Upper lobe of left lung (tissue), 4 donors: ENCODE data around the gene ZNF408.

Source experiments
- EP300 ChIP-seq, 4 donors: sonication (generic); formaldehyde crosslinking; IDR thresholded peaks; one replicate each; pipeline ENCODE4 v1.5.1; 2017; ENCODE audit warnings: antibody characterized with exemption in 4 of 4, control low read depth in 2 of 4
- POLR2A ChIP-seq, 4 donors: fragments of 450-650 bp; IDR thresholded peaks; one replicate each; pipeline ENCODE4 v1.5.1; 2016 to 2017; ENCODE audit warnings: antibody characterized with exemption in 4 of 4, mild to moderate bottlenecking in 2 of 4
- POLR2AphosphoS5 ChIP-seq, 2 donors: sonication (generic); formaldehyde crosslinking; IDR thresholded peaks; one replicate each; pipeline ENCODE4 v1.5.1; 2017; ENCODE audit warnings: antibody characterized with exemption in 2 of 2
- TF ChIP-seq, protein P1 (sequence below), 6 experiments: fragments of 450-650 bp in 4 of 6; fragments of 200-600 bp in 2 of 6; sonication (generic) in 2 of 6; IDR thresholded peaks; one replicate each; pipeline ENCODE4 v1.5.1; 2016 to 2019; ENCODE audit warnings: antibody characterized with exemption in 6 of 6

DNA sequence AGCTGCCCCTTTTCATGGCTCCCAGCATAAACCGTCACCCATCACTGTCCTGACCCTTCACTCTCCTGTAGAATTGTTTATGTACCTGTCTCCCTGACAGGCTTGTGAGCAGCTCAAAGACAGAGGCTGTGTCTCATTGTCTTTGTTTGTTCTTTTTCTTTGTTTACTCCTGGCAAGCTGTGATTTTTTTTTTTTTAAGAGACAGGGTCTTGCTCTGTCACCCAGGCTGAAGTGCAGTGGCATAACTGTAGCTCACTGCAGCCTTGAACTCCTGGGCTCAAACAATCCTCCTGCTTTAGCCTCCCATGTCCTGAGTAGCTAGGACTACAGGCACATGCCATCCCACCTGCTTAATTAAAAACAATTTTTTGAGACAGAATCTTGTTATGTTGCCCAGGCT is 10.1 kb upstream of the ZNF408 start:
- no peak for TF ChIP-seq EP300 (IDR thresholded peaks at IDR 0.05)
- TF ChIP-seq, protein P1, sequence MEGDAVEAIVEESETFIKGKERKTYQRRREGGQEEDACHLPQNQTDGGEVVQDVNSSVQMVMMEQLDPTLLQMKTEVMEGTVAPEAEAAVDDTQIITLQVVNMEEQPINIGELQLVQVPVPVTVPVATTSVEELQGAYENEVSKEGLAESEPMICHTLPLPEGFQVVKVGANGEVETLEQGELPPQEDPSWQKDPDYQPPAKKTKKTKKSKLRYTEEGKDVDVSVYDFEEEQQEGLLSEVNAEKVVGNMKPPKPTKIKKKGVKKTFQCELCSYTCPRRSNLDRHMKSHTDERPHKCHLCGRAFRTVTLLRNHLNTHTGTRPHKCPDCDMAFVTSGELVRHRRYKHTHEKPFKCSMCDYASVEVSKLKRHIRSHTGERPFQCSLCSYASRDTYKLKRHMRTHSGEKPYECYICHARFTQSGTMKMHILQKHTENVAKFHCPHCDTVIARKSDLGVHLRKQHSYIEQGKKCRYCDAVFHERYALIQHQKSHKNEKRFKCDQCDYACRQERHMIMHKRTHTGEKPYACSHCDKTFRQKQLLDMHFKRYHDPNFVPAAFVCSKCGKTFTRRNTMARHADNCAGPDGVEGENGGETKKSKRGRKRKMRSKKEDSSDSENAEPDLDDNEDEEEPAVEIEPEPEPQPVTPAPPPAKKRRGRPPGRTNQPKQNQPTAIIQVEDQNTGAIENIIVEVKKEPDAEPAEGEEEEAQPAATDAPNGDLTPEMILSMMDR (IDR thresholded peaks at IDR 0.05), result no peak
- no peak for TF ChIP-seq POLR2A (IDR thresholded peaks at IDR 0.05)
- TF ChIP-seq POLR2AphosphoS5 (IDR thresholded peaks at IDR 0.05), result no peak
